NCI-H1930 (cell line): ENCODE measurements around the gene EVI5.

Experiments used
- DNase-seq, 2 experiments: peaks; one replicate each; lab custom pipeline; 2025; lab: John Stamatoyannopoulos, UW

EVI5 gene

DNA sequence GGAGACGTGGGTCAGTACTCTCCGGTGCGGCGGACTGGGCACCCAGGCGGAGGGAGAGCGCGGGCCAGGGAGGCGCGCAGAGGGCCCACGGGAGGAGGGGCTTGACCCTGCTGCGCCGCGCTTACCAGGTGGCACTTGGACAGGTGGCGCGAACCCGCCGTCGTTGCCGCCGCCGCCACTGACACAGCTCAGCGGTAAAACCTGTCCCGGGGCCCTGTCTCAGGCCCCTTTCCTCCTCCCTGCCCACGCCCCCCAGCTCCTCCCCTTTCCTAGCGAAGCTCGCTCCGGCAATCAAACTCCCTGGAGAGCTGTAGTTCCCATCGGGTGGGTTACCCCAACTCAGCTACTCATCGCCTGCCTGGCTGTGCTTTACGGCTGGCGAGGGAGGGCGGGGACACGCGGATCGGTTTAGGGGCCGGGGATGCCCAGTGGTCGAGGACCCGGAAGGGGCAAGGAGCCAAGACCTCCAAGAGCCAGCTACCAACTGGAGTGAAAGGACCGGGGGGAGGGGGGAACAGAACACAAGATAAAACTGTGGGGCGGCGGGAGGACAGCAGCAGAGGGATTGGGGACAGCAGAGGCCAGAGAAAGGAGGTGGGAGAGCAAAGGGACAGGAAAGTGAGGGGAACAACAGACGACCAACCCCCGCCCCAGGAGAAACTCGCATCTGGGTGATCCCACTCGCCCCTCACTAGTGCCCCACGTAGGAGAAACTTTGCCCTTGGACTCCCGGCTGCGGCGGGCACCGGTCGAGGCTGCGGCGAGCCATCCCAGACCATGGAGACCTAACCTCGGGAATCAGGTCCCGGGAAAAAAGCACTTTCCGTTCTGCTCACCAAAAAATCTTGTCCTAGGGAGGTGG lies 301.1 kb downstream of the EVI5 start:
- peak; percentile 18 to 29 for DNase-seq

GRCh38 chr1:92482665-92483609 lies 302.0 kb downstream of the EVI5 start:
- no peak for DNase-seq

- DNase-seq, result no peak
Observed at GRCh38 chr1:92481971-92482664, 302.8 kb downstream of the EVI5 start.

DNA sequence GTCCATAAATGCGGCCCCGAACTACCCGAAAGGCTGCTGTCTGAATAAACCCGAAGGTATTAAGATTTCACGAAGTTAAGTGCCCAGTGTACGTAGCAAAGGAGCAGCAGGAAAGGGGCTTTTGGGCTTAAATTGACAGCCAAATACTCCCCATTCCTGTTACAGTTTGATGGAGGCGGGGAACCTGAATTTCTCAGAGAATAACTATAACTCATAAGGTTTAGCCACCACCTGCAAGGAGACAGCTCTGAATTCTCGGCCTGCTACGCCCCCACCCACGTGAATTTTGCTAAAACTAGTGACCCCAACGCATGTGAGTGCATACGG lies 303.3 kb downstream of the EVI5 start:
- no peak for DNase-seq

DNA sequence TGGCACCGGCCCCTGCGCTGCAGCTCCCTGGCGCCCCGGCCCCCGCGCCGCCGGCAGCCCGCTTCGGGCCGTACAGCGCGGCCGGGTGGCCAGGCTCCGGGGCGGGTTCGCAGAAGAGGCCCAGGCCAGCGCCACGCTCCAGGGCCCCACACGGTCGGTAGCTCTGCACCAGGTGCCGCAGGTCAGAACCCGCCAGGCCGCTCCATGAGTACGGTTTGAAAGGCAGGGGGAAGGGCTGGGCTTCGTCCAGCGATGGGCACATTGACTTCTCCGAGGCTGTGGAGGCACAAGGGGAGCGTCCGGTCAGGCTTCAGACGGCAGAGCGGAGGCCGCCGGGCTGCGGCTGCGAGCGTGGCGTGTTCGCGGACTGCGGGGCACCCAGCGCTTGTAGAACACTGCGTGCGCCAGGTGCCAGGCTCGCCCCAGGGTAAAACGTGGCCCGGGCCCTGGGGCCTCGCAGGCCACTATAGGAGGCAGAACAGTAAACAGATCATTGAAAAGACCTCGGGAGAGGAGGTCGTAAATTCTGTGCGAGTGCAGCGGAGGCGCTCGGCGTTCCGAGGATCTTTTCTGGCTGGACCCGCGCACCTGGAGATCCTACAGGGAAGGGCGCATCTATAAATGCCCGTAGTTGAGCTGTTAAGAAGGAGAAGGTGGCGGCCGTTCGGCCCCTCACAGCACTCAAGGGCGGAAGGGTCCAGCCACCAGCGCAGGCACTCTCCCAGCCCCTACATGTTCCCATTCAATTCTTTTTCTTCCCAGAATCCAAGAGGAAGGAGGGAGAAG lies 303.9 kb downstream of the EVI5 start:
- no peak for DNase-seq

DNA sequence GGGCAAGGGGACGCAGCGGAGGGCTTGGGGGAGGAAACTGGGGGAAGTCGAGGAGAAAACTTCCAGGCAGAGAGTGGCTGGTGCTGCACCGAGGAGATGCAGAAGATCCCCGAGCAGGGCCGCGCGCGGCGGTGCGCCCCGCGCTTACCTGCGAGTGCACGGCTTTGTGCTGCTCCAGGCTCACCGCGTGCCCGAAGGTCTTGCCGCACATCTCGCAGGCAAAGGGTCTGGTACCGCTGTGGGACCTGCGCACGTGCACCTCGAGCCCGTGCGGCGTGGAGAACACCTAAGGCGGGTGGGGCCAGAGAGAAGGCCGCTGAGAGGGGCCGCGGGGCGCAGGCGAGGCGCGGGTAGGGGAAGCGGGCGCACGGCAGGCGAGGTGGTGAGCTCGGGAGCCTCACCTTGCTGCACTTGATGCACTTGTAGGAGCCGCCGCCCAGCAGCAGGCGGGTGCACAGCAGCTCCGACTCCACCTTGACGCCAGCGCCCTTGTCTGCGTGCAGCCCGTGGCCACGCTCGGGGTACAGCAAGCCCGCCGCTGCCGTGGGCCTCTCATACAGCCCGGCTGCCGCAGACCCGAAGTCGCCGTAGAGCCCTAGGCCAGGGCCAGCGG lies 304.6 kb downstream of the EVI5 start:
- DNase-seq, result no peak

- no peak for DNase-seq
Observed at GRCh38 chr1:92479587-92479986, 305.3 kb downstream of the EVI5 start.

DNA sequence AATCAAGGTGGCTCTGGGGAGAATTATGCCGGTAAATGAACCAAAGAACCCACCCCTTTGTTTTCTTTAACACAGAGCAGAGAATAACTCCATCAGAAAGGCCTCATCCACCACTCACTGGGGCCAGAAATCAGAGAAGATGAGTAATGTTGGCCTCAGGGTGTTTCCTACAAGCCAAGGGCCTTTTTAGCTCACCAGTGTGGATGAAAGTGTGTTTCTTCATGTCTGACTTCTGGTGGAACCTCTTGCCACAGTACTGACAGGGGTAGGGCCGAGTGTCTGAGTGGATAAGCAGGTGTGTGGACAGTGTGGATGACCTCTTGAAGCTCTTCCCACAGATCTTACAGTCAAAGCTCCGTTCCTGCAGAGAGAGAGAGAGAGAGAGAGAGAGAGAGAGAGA lies 306.5 kb downstream of the EVI5 start:
- no peak for DNase-seq

DNA sequence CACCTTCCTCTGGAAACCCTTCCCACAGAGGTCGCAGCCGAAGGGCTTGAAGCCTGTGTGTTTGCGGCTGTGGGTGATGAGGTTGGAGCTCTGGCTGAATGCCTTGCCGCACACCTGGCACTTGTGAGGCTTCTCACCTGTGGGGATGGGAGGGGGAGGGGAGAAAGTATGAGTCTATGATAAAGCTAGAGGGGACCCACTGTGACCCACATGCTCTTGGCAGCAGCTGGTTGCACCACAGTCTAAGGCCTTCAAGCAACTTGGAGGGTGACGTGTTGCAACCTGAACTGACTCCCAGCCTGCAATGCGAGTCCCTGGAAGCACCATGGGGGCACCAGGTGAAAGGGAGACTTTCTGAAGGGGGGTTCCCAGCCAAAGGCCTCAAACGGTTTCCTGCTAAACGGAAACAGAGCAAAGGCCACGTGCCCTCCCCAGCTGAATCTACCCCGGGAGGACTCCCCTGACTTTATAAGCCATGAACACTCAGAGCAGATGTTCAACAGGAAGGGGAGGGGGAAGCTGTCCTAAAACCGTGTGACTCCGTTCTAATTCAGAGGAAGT lies 308.8 kb downstream of the EVI5 start:
- no peak for DNase-seq

DNA sequence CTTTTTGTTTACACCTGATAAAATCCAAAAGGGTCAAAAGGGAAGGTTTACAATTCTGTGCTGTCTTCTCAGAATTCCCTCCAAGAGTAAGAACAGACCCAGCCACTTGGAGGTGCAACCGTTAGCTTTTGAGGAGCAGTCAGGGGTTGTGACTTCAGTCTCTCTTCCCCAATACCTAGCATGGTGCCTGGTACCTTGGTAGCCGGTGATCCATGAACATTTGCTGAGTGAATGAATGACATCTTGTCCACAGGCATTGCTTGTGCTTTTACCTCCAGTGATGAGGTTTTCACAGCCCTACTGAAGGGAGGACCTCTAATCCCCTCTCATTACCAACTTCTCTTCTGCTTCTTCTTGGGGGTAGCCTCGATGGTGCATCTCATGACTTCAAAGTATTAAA lies 309.9 kb downstream of the EVI5 start:
- no peak for DNase-seq

DNA sequence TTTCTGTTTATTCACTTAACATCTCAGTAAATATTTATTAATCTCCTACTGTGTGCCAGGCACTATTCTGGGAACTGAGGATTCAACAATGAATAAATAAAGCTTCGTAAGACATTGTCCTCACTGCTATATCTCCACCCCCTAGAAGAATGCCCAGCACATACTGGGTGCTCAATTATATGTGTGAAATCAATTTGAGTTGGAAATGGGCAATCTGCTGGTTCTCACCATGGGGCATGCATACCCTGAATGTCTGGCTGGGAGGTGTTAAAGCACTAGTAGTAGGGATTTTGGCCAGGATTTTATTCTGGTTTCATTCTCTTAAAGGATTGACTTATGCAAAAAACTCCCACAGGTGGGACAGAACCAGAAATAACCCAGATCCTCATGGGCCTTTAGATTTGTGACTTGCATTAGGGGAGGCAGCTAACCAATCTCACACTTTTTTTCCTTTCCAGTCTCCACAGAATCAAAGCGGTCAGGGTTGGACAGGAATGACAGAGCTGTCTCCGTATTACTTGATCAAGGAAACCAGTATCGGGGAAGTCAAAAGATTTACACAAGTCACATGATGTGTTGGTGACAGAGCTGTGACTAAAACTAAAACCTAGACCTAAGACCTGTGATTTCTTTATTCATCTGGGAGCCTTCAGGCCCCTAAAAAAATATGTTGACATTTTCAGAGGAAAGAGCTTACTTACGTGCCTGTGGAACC lies 311.0 kb downstream of the EVI5 start:
- no peak for DNase-seq

GRCh38 chr1:92470216-92470615 lies 314.7 kb downstream of the EVI5 start:
- no peak for DNase-seq

DNA sequence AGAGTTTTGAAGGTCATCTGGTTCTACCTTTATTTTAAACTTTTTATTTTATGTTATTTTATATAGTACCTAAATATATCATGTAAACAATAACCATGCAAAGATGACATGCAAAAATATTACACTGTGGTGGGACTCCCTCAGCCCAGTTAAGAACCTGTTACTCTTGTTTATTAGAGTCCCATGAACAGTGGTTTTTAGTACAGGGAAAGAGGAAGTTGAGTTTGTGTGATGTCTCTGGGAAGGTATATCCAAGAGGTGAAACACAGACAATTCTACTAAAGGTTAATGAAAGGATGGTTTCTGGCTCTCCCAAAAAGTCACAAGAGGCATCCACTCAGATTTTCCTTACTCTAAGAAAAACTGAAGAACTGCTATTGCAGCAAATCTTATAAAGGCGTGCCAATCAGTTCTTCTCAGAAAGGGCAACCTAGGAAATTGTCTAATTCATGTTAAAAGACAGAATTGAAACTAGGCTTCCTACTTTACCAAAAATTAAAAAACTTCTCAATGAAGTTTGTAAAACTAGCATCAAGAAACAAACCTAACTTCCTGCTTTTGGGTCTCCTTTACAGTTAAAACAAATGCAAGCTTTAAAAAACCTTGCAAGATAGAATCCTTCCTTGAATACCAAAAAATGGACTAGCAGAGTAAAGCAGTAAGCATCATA lies 318.1 kb downstream of the EVI5 start:
- no peak for DNase-seq

DNA sequence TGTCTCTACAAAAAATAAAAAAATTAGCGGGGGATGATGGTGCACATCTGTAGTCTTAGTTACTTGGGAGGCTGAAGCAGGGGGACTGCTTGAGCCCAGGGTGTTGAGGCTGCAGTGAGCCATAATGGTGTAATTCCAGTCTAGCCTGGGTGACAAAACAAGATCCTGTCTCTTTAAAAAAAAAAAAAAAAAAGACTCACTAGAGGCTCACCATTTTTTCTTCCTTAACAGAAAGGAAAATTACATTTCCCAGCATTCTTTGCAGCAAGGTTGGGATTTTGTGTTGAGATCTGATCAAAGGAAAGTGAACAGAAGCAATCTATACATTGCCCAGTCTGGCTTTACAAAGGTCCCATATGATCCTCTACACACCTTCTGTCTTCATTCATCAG lies 319.7 kb downstream of the EVI5 start:
- no peak for DNase-seq

DNA sequence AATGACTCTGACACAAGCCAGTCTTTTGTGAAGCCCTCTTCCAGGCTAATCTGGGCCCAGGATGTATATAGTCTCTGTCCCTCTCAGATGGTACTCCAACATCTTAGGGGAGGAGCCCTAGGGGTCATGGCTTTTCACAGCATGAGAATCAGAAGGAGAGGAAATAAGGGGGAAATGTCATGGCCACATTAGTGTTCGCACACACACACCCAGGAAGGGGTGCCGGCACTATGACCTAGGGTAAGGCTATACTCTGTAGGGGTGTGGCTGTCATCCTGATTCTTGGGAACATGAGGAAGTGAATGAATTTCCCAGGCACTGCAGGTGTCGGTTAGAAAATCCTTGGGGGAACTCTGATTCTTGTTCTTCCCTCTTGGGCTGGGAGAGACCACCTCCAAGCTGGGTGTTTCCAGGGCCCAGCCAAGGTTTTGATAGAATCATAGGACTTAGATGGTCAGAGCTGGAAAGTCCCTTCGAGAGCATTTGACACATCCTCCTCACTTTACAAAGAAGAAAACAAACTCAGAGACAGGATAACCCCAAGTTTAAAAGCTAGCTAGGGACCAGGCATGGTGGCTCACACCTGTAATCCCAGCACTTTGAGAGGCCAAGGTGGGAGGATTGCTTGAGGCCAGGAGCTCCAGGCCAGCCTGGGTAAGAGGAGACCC lies 320.2 kb downstream of the EVI5 start:
- DNase-seq, result no peak

DNA sequence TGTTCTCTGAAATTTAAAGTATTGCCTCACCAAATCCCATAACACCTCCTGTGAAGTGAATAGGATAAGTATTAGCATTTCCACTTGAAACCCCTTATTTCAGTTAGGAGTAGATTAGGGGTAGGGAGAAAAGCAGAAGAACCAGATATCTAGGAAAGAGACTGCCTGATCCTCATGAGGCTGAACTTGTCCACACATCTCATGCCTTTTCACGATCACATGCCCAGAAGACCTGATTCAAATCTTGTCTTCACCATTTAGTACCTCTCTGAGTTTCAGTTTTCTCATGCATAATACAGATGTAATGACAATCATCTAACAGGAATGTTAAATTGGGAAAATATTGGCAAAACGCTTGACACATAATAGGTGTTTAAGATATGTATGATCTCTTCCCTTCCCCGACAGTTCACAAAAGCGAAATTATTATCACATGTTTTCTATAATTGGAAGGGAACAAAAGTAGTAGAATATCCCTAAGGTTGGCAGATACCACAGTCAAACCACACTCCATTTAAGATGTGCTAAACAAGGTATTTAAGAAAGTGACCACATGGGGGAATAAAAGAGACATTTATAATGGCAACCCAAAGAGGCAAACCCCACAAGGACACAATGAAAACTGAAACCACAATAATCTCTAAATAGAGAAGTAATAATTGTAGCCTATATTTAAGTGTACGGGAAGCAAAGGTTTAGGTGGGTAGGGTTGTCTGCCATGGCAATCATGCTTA lies 323.4 kb downstream of the EVI5 start:
- no peak for DNase-seq

DNA sequence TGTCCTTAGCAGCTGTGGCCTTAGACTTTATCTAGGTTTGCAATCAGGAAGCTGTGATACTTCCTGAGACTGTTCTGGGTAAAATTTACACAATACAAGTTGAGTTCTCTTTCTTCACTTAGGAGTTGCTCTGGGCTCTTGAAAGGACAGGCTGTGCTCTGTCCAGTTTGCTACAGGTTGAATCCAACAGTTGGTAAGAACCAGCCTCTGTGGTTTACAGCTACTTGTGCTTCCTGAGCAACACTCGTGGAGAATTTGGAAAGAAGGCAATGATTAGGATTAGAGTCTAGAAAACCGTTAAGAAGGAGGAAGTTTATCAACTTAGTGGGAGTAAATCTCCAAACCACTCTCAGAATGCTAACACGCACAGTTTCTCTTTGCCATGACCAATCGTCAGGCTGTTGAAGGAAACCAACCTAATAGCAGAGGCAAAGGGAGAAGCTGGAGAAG lies 325.0 kb downstream of the EVI5 start:
- no peak for DNase-seq
